ENCODE measurements around the gene HYDIN.
A peak's percentile ranks its signal among the peaks of the same experiment; 100 is the strongest.

The HYDIN gene

GRCh38 chr16:70796301-70796700 lies 434.2 kb downstream of the HYDIN start:
- no peak overlapping the region for H3K4me3 ChIP-seq (ENCODE audit: low read depth, low read length)
- DNase-seq (ENCODE audit: low read depth), result no peak
- TF ChIP-seq CTCF (IDR thresholded peaks at IDR 0.05; ENCODE audit: low read depth, low read length, missing control alignments), result no peak

- peak; percentile 25 for TF ChIP-seq CTCF (IDR thresholded peaks at IDR 0.05; ENCODE audit: low read depth, low read length, missing control alignments)
- H3K4me3 ChIP-seq (ENCODE audit: low read depth, low read length), result no peak overlapping the region
- DNase-seq (ENCODE audit: low read depth), result no peak
Measured at GRCh38 chr16:70795296-70795912, 435.1 kb downstream of the HYDIN start.

GRCh38 chr16:70793851-70794502 lies 436.5 kb downstream of the HYDIN start:
- peak overlapping the region; percentile 38 for H3K4me3 ChIP-seq (ENCODE audit: low read depth, low read length)
- DNase-seq (ENCODE audit: low read depth), result no peak
- no peak for TF ChIP-seq CTCF (IDR thresholded peaks at IDR 0.05; ENCODE audit: low read depth, low read length, missing control alignments)

GRCh38 chr16:70790815-70791214 lies 439.7 kb downstream of the HYDIN start:
- TF ChIP-seq CTCF (IDR thresholded peaks at IDR 0.05; ENCODE audit: low read depth, low read length, missing control alignments), result no peak
- no peak overlapping the region for H3K4me3 ChIP-seq (ENCODE audit: low read depth, low read length)
- DNase-seq (ENCODE audit: low read depth), result no peak

GRCh38 chr16:70789595-70790447 lies 440.7 kb downstream of the HYDIN start:
- TF ChIP-seq CTCF (IDR thresholded peaks at IDR 0.05; ENCODE audit: low read depth, low read length, missing control alignments), result no peak
- no peak for DNase-seq (ENCODE audit: low read depth)
- H3K4me3 ChIP-seq (ENCODE audit: low read depth, low read length), result no peak overlapping the region

- H3K4me3 ChIP-seq (ENCODE audit: low read depth, low read length), result no peak overlapping the region
- DNase-seq (ENCODE audit: low read depth), result no peak
- no peak for TF ChIP-seq CTCF (IDR thresholded peaks at IDR 0.05; ENCODE audit: low read depth, low read length, missing control alignments)
Measured at GRCh38 chr16:70788668-70789594, 441.6 kb downstream of the HYDIN start.
